ENCODE measurements around the gene TBCK. TPM values are rescaled to one million over a fixed set of nuclear protein-coding genes. Genes with fewer than 3 reads are reported as not detected.

The TBCK gene
- total RNA-seq, 1 donor from 2014 or later = 36.1 TPM

DNA sequence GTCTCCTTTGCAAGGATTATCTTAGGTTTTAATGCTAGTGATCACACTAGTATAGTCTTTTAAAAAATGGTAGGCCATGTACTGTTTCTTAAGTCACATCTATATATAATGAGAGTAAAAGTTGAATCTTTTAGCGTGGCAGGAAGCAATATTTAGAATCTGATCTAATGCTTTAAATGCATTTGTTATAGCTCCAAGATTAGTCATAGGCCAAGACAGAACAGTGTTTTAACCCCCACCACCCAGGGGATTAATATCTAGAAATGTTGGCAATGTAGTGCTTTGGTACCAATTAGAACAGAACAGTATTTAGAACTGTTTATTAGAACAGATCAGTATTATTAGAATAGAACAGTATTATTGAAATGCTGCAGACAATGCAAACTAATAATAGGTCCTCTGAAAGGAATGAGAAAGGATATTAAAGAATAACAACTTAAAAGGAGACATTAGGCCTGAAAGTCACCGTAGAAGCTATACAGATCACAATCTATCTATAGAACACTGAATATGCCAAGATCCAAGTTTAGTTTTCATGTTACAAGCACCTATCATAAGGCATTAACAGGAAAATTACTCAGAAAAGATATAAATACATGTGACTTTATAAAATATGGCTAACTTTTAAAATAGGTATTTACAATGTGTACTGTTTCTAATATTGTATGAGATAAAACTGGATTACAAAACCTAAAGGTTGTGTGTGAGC is 274.6 kb downstream of the TBCK start:
- H3K4me3 ChIP-seq = no peak overlapping the region
- H3K36me3 ChIP-seq = no peaks in the 10 kb centered on the region
- no peaks in the 10 kb centered on the region for H3K4me1 ChIP-seq
- no peak for TF ChIP-seq POLR2AphosphoS5 (IDR thresholded peaks at IDR 0.05; ENCODE audit: insufficient read depth in 1 of 2, low read depth in 1 of 2)
- TF ChIP-seq, protein P1, sequence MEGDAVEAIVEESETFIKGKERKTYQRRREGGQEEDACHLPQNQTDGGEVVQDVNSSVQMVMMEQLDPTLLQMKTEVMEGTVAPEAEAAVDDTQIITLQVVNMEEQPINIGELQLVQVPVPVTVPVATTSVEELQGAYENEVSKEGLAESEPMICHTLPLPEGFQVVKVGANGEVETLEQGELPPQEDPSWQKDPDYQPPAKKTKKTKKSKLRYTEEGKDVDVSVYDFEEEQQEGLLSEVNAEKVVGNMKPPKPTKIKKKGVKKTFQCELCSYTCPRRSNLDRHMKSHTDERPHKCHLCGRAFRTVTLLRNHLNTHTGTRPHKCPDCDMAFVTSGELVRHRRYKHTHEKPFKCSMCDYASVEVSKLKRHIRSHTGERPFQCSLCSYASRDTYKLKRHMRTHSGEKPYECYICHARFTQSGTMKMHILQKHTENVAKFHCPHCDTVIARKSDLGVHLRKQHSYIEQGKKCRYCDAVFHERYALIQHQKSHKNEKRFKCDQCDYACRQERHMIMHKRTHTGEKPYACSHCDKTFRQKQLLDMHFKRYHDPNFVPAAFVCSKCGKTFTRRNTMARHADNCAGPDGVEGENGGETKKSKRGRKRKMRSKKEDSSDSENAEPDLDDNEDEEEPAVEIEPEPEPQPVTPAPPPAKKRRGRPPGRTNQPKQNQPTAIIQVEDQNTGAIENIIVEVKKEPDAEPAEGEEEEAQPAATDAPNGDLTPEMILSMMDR (IDR thresholded peaks at IDR 0.05) = no peak
- TF ChIP-seq POLR2A (IDR thresholded peaks at IDR 0.05) = no peak
- no peaks in the 10 kb centered on the region for H3K27me3 ChIP-seq
- H3K27ac ChIP-seq = no peak overlapping the region
- no peaks in the 10 kb centered on the region for H3K9me3 ChIP-seq
- intact Hi-C loops (cut with DNase I) = no loop called here
- DNase-seq (ENCODE audit: extremely low spot score in 2 of 2) = no peak

DNA sequence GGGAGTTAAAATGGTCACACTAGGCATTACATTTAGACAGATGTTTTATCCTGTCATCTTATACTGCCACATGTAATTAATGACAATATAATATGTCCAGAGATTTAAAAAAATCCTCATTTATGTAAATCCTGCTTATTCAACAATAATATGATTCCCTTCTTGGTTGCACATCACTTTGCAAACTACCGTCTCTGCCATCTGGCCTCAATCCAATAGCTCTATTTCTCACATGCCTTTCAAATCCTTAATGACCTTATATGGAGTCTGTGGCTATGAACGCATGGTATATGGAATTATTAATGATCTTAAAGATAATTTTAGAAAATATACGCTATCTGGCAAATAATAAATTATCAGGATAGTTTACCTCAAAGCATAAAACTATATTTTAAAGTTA is 276.2 kb downstream of the TBCK start:
- H3K27me3 ChIP-seq = no peaks in the 10 kb centered on the region
- H3K36me3 ChIP-seq = no peaks in the 10 kb centered on the region
- H3K27ac ChIP-seq = no peak overlapping the region
- H3K9me3 ChIP-seq = no peaks in the 10 kb centered on the region
- no peaks in the 10 kb centered on the region for H3K4me1 ChIP-seq
- no peak for DNase-seq (ENCODE audit: extremely low spot score in 2 of 2)
- TF ChIP-seq POLR2A (IDR thresholded peaks at IDR 0.05) (no peak), POLR2AphosphoS5 (IDR thresholded peaks at IDR 0.05; ENCODE audit: insufficient read depth in 1 of 2, low read depth in 1 of 2) (no peak)
- TF ChIP-seq, protein P1 (IDR thresholded peaks at IDR 0.05) = no peak
- intact Hi-C loops (cut with DNase I) = no loop called here
- no peak overlapping the region for H3K4me3 ChIP-seq

DNA sequence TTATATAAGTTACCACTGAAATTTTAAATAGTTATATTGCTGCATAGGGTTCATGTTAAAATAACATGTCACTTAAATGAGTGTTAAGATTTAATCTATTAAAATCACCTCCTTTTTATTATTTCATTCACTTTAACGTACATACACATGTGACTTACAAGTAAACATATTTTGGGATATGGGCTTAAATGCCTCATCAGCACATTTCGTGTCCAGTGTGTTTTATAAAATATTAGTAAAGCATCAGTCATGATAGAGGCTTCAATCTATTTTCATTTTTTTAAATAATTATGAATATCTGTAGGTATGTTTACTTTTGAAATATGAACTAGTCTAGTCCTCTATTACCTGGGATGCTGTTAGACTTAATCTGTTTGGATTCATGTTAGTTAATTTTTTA is 277.1 kb downstream of the TBCK start:
- no peaks in the 10 kb centered on the region for H3K27me3 ChIP-seq
- intact Hi-C loops (cut with DNase I) = no loop called here
- H3K4me1 ChIP-seq = no peaks in the 10 kb centered on the region
- H3K9me3 ChIP-seq = no peaks in the 10 kb centered on the region
- H3K27ac ChIP-seq = no peak overlapping the region
- no peak for DNase-seq (ENCODE audit: extremely low spot score in 2 of 2)
- TF ChIP-seq POLR2AphosphoS5 (IDR thresholded peaks at IDR 0.05; ENCODE audit: insufficient read depth in 1 of 2, low read depth in 1 of 2) (no peak), POLR2A (IDR thresholded peaks at IDR 0.05) (no peak)
- TF ChIP-seq, protein P1 (IDR thresholded peaks at IDR 0.05) = no peak
- H3K36me3 ChIP-seq = no peaks in the 10 kb centered on the region
- H3K4me3 ChIP-seq = no peak overlapping the region

DNA sequence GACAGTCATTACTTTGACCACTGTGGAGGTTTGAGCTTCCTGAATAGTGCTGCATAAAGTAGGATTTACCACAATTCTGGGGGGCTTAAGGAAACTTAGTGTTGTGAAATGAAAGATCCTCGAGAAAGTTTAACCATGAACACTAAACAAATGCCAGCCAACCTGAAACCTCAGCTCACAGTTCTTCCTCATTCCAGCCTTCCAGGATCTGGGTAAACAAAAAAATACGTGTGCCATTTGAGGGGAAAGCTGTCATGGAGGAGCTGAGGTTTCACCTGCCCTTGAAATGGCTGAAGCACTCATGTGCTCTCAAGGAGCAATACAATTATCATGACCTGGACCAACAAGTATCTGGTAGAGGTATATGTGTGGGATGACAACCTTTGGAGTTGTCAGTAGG is 278.0 kb downstream of the TBCK start:
- H3K4me3 ChIP-seq = no peak overlapping the region
- no peaks in the 10 kb centered on the region for H3K36me3 ChIP-seq
- H3K9me3 ChIP-seq = no peaks in the 10 kb centered on the region
- no peaks in the 10 kb centered on the region for H3K4me1 ChIP-seq
- H3K27me3 ChIP-seq = no peaks in the 10 kb centered on the region
- no peak for DNase-seq (ENCODE audit: extremely low spot score in 2 of 2)
- no peak overlapping the region for H3K27ac ChIP-seq
- intact Hi-C loops (cut with DNase I) = no loop called here
- TF ChIP-seq, protein P1 (IDR thresholded peaks at IDR 0.05) = no peak
- TF ChIP-seq POLR2A (IDR thresholded peaks at IDR 0.05) = no peak
- no peak for TF ChIP-seq POLR2AphosphoS5 (IDR thresholded peaks at IDR 0.05; ENCODE audit: insufficient read depth in 1 of 2, low read depth in 1 of 2)

DNA sequence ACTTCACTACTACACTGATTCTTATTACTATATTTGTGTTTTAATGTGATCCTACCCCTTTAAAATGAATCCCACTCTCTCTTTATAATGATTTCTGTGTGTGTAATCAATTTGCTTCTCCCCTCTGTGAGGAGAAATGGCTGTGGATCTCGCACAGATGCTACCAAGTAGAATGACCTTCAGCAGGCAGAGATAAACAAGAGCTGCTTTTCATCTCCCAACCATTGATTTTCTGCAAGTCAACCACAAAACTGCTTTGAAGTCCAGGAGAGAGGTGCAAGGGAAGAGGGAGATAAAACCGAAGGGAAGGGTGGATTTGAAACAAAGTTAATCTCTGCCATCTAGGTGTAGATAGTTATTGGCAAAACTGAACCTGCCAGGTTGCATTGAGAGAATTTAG is 279.2 kb downstream of the TBCK start:
- intact Hi-C loops (cut with DNase I) = no loop called here
- H3K4me3 ChIP-seq = no peak overlapping the region
- no peaks in the 10 kb centered on the region for H3K27me3 ChIP-seq
- TF ChIP-seq POLR2AphosphoS5 (IDR thresholded peaks at IDR 0.05; ENCODE audit: insufficient read depth in 1 of 2, low read depth in 1 of 2) (no peak), POLR2A (IDR thresholded peaks at IDR 0.05) (no peak)
- TF ChIP-seq, protein P1 (IDR thresholded peaks at IDR 0.05) = no peak
- no peak for DNase-seq (ENCODE audit: extremely low spot score in 2 of 2)
- H3K36me3 ChIP-seq = no peaks in the 10 kb centered on the region
- no peak overlapping the region for H3K27ac ChIP-seq
- H3K9me3 ChIP-seq = no peaks in the 10 kb centered on the region
- no peaks in the 10 kb centered on the region for H3K4me1 ChIP-seq
